HepG2 (cell line): Measurements from ENCODE around the gene RB1. TPM values are rescaled to one million over a fixed set of nuclear protein-coding genes. Genes with fewer than 3 reads are reported as not detected.

Experiments
- ATAC-seq: fragments of 200-7000 bp; cut with Tn5 transposase; 3 replicates; pipeline ENCODE4 v1.9.1; 2020; ENCODE audit warnings: mild to moderate bottlenecking, moderate library complexity
- BruUV-seq: library from RNA; stranded (reverse); fragments of 400-500 nt; replicated peaks from 2 replicates; lab custom pipeline; 2021; lab: Mats Ljungman, UMichigan
- CTCF ChIA-PET: fragments of 300-600 bp; formaldehyde crosslinking; extraction: SDS; loops from one replicate; lab custom pipeline; 2021; ENCODE audit warnings: low total read pairs, inconsistent platforms, low intra/inter-chr PET ratio; lab: Yijun Ruan, JAX
- POLR2A ChIA-PET: fragments of 350-600 bp; sonication (Branson Sonifier 250); formaldehyde crosslinking; loops from one replicate; lab custom pipeline; 2020; ENCODE audit warnings: antibody characterized with exemption, inconsistent platforms; lab: Yijun Ruan, JAX
- DNase-seq: peaks from one replicate; pipeline ENCODE4 v3.0.0-alpha.2; 2015; ENCODE audit warnings: low spot score
- FAIRE-seq: peaks from 3 replicates; lab custom pipeline; 2011; peaks lifted over from hg19 to GRCh38; lab: Jason Lieb, UNC
- H2AFZ ChIP-seq: one replicate; pipeline ENCODE4 v1.6.1; 2011; ENCODE audit warnings: low read length, inconsistent platforms
- H3K27ac ChIP-seq: fragments of 300-600 bp; 3 replicates; pipeline ENCODE4 v1.8.0; 2011; ENCODE audit warnings: mixed run types, mild to moderate bottlenecking, mixed read lengths, low read length, inconsistent platforms; ENCODE audit not compliant: insufficient read depth; ENCODE audit errors: extremely low read length
- H3K27me3 ChIP-seq, 2 experiments: fragments of 200-600 bp in 1 of 2; 2 replicates in 1 of 2; 3 replicates in 1 of 2; pipeline versions ENCODE4 v1.6.0 to v1.8.0; 2011; ENCODE audit warnings: low read length in 2 of 2, mild to moderate bottlenecking in 2 of 2, moderate library complexity in 2 of 2, inconsistent platforms in 1 of 2; ENCODE audit not compliant: insufficient read depth in 2 of 2, control insufficient read depth in 1 of 2
- H3K36me3 ChIP-seq, 2 experiments: fragments of 200-600 bp in 1 of 2; replicated peaks in 1 of 2; 2 replicates in 1 of 2; 3 replicates in 1 of 2; pipeline versions ENCODE4 v1.5.1 to v1.8.0; 2011; ENCODE audit warnings: low read length in 2 of 2, inconsistent platforms in 1 of 2; ENCODE audit not compliant: insufficient read depth in 2 of 2, control insufficient read depth in 1 of 2
- H3K4me1 ChIP-seq: 2 replicates; pipeline ENCODE4 v1.5.1; 2012; ENCODE audit warnings: low read length, inconsistent platforms; ENCODE audit not compliant: insufficient read depth
- H3K4me2 ChIP-seq: 2 replicates; pipeline ENCODE4 v1.6.0; 2011; ENCODE audit warnings: low read depth, low read length, inconsistent platforms
- H3K4me3 ChIP-seq, 3 experiments: fragments of 200-600 bp in 1 of 3; sonication (generic), shearing (Covaris generic) in 1 of 3; replicated peaks in 1 of 3; 2 replicates each; pipeline ENCODE4 v1.5.1; 2011 to 2016; ENCODE audit warnings: low read length in 3 of 3, inconsistent platforms in 2 of 3, low read depth in 2 of 3, mild to moderate bottlenecking in 2 of 3, control low read depth in 1 of 3, mixed read lengths in 1 of 3; ENCODE audit not compliant: insufficient read depth in 1 of 3
- H3K79me2 ChIP-seq: one replicate; pipeline ENCODE4 v1.6.1; 2011; ENCODE audit warnings: low read length, inconsistent platforms; ENCODE audit not compliant: insufficient read depth
- H3K9ac ChIP-seq: 2 replicates; pipeline ENCODE4 v1.6.0; 2011; ENCODE audit warnings: mild to moderate bottlenecking, low read depth, low read length, inconsistent platforms; ENCODE audit not compliant: insufficient read depth
- H3K9me3 ChIP-seq: 2 replicates; pipeline ENCODE4 v1.5.1; 2012; ENCODE audit warnings: mild to moderate bottlenecking, low read length
- H4K20me1 ChIP-seq: 2 replicates; pipeline ENCODE4 v1.6.0; 2011; ENCODE audit warnings: inconsistent platforms, mild to moderate bottlenecking, low read length, moderate library complexity; ENCODE audit not compliant: insufficient read depth
- ARID2 ChIP-seq: sonication (generic); formaldehyde crosslinking; IDR thresholded peaks from 2 replicates; pipeline ENCODE4 v1.8.1; 2022; ENCODE audit warnings: mild to moderate bottlenecking, missing genetic modification reagents, borderline replicate concordance
- DPF2 ChIP-seq: sonication (generic); formaldehyde crosslinking; IDR thresholded peaks from 2 replicates; pipeline ENCODE4 v1.4.0; 2020; ENCODE audit warnings: mild to moderate bottlenecking, low read depth, missing genetic modification reagents, borderline replicate concordance
- HMG20B ChIP-seq: conservative IDR thresholded peaks from 2 replicates; pipeline ENCODE4 v1.6.1; 2016; ENCODE audit warnings: missing genetic modification reagents, missing compliant biosample characterization
- KDM1A ChIP-seq: IDR thresholded peaks from 2 replicates; pipeline ENCODE4 v1.6.1; 2016; ENCODE audit warnings: missing compliant biosample characterization
- MXD4 ChIP-seq: IDR thresholded peaks from 2 replicates; pipeline ENCODE4 v1.6.1; 2016; ENCODE audit warnings: mild to moderate bottlenecking, missing biosample characterization, missing genetic modification reagents
- PAF1 ChIP-seq: IDR thresholded peaks from 2 replicates; pipeline ENCODE4 v1.6.1; 2016; ENCODE audit warnings: missing genetic modification reagents, missing compliant biosample characterization
- PHF8 ChIP-seq: sonication (generic); formaldehyde crosslinking; IDR thresholded peaks from 2 replicates; pipeline ENCODE4 v1.5.0; 2020; ENCODE audit warnings: missing genetic modification reagents
- RBFOX2 ChIP-seq: fragments of 200-400 bp; formaldehyde crosslinking; IDR thresholded peaks from 2 replicates; pipeline ENCODE4 v1.6.1; 2017; ENCODE audit warnings: low read depth, mild to moderate bottlenecking, low read length
- SAFB2 ChIP-seq: sonication (generic); formaldehyde crosslinking; IDR thresholded peaks from 2 replicates; pipeline ENCODE4 v1.5.1; 2020; ENCODE audit warnings: missing genetic modification reagents, low read depth, mild to moderate bottlenecking, borderline replicate concordance
- SP5 ChIP-seq: IDR thresholded peaks from 2 replicates; pipeline ENCODE4 v1.6.1; 2016; ENCODE audit warnings: low read depth, borderline replicate concordance
- THRA ChIP-seq: sonication (generic); formaldehyde crosslinking; IDR thresholded peaks from 2 replicates; pipeline ENCODE4 v1.4.0; 2020; ENCODE audit warnings: missing genetic modification reagents, borderline replicate concordance
- ZFP36L1 ChIP-seq: sonication (generic); formaldehyde crosslinking; IDR thresholded peaks from 2 replicates; pipeline ENCODE4 v1.8.0; 2022; ENCODE audit warnings: mild to moderate bottlenecking, missing genetic modification reagents, moderate library complexity
- ZNF496 ChIP-seq: sonication (generic); formaldehyde crosslinking; IDR thresholded peaks from 2 replicates; pipeline ENCODE4 v1.8.1; 2023; ENCODE audit warnings: mild to moderate bottlenecking, moderate library complexity, missing genetic modification reagents; ENCODE audit not compliant: insufficient replicate concordance
- ZNF549 ChIP-seq: sonication (generic); formaldehyde crosslinking; IDR thresholded peaks from 2 replicates; pipeline ENCODE4 v1.5.0; 2020; ENCODE audit warnings: missing genetic modification reagents
- ZNF674 ChIP-seq: sonication (generic); formaldehyde crosslinking; IDR thresholded peaks from 2 replicates; pipeline ENCODE4 v1.5.0; 2020; ENCODE audit warnings: low read depth, mild to moderate bottlenecking, missing genetic modification reagents
- WGBS: methylation state at CpG from one replicate; pipeline ENCODE4 v1.1.6; 2017; ENCODE audit warnings: low lambda C conversion rate; 5-methylcytosine and 5-hydroxymethylcytosine counted together
- in situ Hi-C: cut with HindIII; loops from 2 replicates; pipeline ENCODE4 v1.10.0; 2017; ENCODE audit warnings: low pct_unique_long_range_greater_than_20kb; ENCODE audit not compliant: extremely low pct_ligation_motif_present
- intact Hi-C: fragments of 100-400 bp; cut with micrococcal nuclease; formaldehyde crosslinking; loops from one replicate; pipeline ENCODE4 v1.10.0; 2022; ENCODE audit not compliant: unreplicated experiment
- polyA plus RNA-seq, 8 experiments: library from polyadenylated mRNA; depleted of rRNA in 3 of 8; stranded (reverse) in 7 of 8; unstranded in 1 of 8; fragments of >200 nt; fragmentation: Illumina TruSeq in 4 of 8; extraction: Trizol in 4 of 8; gene quantifications; 2 replicates each; pipeline versions ENCODE4 v1.2.1 to v1.2.3, GENCODE V29; 2011 to 2016; ENCODE audit warnings: low read depth in 4 of 8, missing spikeins in 1 of 8, mixed read lengths in 1 of 8; ENCODE audit not compliant: insufficient read depth in 1 of 8
- total RNA-seq, 5 experiments: library from RNA; depleted of rRNA; stranded (reverse); fragments of >200 nt; fragmentation: Illumina TruSeq; extraction: Trizol; gene quantifications; 2 replicates each; pipeline ENCODE4 v1.2.3, GENCODE V29; 2016; ENCODE audit warnings: low read depth in 1 of 5
- TF ChIP-seq, protein P1 (sequence below): sonication (generic); formaldehyde crosslinking; IDR thresholded peaks from 2 replicates; pipeline ENCODE4 v1.5.1; 2020; ENCODE audit warnings: missing genetic modification reagents, mild to moderate bottlenecking, borderline replicate concordance
- TF ChIP-seq, protein P2 (sequence below): IDR thresholded peaks from 2 replicates; pipeline ENCODE4 v1.6.1; 2016; ENCODE audit warnings: missing genetic modification reagents, missing compliant biosample characterization
- TF ChIP-seq, protein P3 (sequence below): sonication (generic); formaldehyde crosslinking; IDR thresholded peaks from 2 replicates; pipeline ENCODE4 v1.5.0; 2020; ENCODE audit warnings: missing genetic modification reagents, mild to moderate bottlenecking, borderline replicate concordance

The RB1 gene
- total and polyA plus RNA-seq, 2 of the 13 experiments (the other 11 are each of a cell fraction or from before 2014, with no cell fraction given), result 15.6 to 23.7 TPM

DNA sequence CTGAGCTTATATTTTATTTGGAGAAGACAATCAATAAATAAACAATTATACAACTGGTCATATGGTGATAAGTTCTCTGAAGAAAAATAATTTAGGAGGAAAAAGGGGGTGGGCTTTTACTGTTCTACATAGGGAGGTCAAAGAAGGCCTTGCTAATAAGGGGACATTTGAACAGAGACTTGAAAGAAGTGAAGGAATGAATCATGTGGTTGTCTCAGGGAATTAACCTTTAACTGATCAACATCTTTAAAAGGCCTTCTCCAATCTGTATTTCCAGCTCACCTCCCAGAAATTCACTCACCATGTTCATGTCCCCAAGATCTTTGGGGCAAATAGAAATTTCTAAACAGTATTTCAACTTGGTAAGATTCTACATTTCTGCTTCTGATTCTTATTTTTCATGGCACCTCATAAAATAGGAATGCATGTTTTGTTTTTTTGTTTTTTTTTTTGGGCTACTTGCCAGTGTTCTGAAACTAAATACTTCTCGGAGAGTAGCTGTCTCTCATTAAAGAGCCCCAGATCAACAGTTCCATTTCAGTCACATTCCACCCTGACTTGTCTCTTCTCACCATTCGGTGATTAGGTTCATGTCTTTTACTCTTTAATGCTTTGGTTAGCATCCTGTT is 128.6 kb downstream of the RB1 start:
- intact Hi-C loops, result loop anchor here (1.0 kb wide), 1 partner anchor 19 kb away; the partner anchor contains the start of gene LPAR6

More for the DNA sequence above, 128.6 kb downstream of the RB1 start:
- Histone ChIP-seq H3K9me3 (no peaks in the 10 kb centered on the region), H4K20me1 (no peaks in the 10 kb centered on the region), H3K79me2 (no peaks in the 10 kb centered on the region), H2AFZ (no peak overlapping the region), H3K27ac (peak overlapping the region; percentile 63), H3K4me3 (peak overlapping the region in 2 of 3 experiments; percentile 13 to 40; a peak in 3 of 6 replicates), H3K27me3 (no peaks in the 10 kb centered on the region), H3K4me1 (peaks cover 41% of the 10 kb centered on the region)
- 48% methylated on average over 2 of the region's 2 CpGs for WGBS
- no peak for ATAC-seq
- POLR2A ChIA-PET, result interaction anchor here (1.2 to 1.5 kb wide), 2 partner anchors 19 to 100 kb away, joined by 4 to 5 read pairs; partner anchors contain the start of gene LPAR6
- peak; percentile 7 for DNase-seq
- FAIRE-seq, result no peak
- in situ Hi-C loops, result no loop called here
- TF ChIP-seq, protein P1, sequence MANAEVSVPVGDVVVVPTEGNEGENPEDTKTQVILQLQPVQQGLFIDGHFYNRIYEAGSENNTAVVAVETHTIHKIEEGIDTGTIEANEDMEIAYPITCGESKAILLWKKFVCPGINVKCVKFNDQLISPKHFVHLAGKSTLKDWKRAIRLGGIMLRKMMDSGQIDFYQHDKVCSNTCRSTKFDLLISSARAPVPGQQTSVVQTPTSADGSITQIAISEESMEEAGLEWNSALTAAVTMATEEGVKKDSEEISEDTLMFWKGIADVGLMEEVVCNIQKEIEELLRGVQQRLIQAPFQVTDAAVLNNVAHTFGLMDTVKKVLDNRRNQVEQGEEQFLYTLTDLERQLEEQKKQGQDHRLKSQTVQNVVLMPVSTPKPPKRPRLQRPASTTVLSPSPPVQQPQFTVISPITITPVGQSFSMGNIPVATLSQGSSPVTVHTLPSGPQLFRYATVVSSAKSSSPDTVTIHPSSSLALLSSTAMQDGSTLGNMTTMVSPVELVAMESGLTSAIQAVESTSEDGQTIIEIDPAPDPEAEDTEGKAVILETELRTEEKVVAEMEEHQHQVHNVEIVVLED (CRISPR knock-in tag), result no peak
- TF ChIP-seq, protein P2, sequence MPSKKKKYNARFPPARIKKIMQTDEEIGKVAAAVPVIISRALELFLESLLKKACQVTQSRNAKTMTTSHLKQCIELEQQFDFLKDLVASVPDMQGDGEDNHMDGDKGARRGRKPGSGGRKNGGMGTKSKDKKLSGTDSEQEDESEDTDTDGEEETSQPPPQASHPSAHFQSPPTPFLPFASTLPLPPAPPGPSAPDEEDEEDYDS (CRISPR knock-in tag), result 0 out of 2 replicates have a peak, but pooled peaks have one; percentile 12
- TF ChIP-seq KDM1A (CRISPR knock-in tag) (no peak), ZNF496 (CRISPR knock-in tag) (no peak), ARID2 (CRISPR knock-in tag) (no peak), THRA (CRISPR knock-in tag) (peak; percentile 37; the same call in 1 of the 2 replicates), PAF1 (CRISPR knock-in tag) (no peak), ZNF674 (no peak), ZNF549 (no peak), PHF8 (no peak), RBFOX2 (peak; percentile 6; the same call in 1 of the 2 replicates), SAFB2 (CRISPR knock-in tag) (no peak), ZFP36L1 (CRISPR knock-in tag) (no peak), MXD4 (CRISPR knock-in tag) (no peak), HMG20B (no peak), SP5 (CRISPR knock-in tag) (0 out of 2 replicates have a peak, but pooled peaks have one; percentile 8), DPF2 (CRISPR knock-in tag) (no peak)
- TF ChIP-seq, protein P3, sequence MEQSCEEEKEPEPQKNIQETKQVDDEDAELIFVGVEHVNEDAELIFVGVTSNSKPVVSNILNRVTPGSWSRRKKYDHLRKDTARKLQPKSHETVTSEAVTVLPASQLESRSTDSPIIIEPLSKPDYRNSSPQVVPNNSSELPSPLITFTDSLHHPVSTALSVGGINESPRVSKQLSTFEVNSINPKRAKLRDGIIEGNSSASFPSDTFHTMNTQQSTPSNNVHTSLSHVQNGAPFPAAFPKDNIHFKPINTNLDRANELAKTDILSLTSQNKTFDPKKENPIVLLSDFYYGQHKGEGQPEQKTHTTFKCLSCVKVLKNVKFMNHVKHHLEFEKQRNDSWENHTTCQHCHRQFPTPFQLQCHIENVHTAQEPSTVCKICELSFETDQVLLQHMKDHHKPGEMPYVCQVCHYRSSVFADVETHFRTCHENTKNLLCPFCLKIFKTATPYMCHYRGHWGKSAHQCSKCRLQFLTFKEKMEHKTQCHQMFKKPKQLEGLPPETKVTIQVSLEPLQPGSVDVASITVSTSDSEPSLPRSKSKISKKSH (CRISPR knock-in tag), result no peak
- TF ChIP-seq, all 625 proteins: peak for 4
- Histone ChIP-seq H3K36me3 (no peaks in the 10 kb centered on the region), H3K9ac (peak overlapping the region; percentile 39), H3K4me2 (peak overlapping the region; percentile 52)
- CTCF ChIA-PET, result no interaction called here
- BruUV-seq, result no TSS peak
